NCI-H146 treated with DMSO at 0.1 percent for 48 hours (cell line): Measurements from ENCODE around the gene CPAMD8.
"Not testable (repeated sequence)": the region's sequence is repeated elsewhere in the genome, so short reads cannot be mapped to it uniquely, and the experiment has no call there.

Experiments
- DNase-seq: peaks from one replicate; lab custom pipeline; 2025; ENCODE audit not compliant: unreplicated experiment; lab: John Stamatoyannopoulos, UW

Gene CPAMD8

GRCh38 chr19:16946951-16947940 is 79.4 kb downstream of the CPAMD8 start:
- DNase-seq: no peak

GRCh38 chr19:16945762-16946465 is 80.7 kb downstream of the CPAMD8 start:
- DNase-seq: no peak

- no peak for DNase-seq
These were observed 81.3 kb downstream of the CPAMD8 start for GRCh38 chr19:16945364-16945714.

- DNase-seq: no peak
These were observed 81.8 kb downstream of the CPAMD8 start for GRCh38 chr19:16944626-16945363.

GRCh38 chr19:16943942-16944625 is 82.5 kb downstream of the CPAMD8 start:
- DNase-seq: no peak

GRCh38 chr19:16943090-16943489 is 83.5 kb downstream of the CPAMD8 start:
- DNase-seq: not testable (repeated sequence)

- DNase-seq: no peak
These were observed 84.0 kb downstream of the CPAMD8 start for GRCh38 chr19:16942583-16942982.

GRCh38 chr19:16940626-16941025 is 86.0 kb downstream of the CPAMD8 start:
- DNase-seq: no peak

GRCh38 chr19:16940063-16940462 is 86.5 kb downstream of the CPAMD8 start:
- DNase-seq: not testable (repeated sequence)

GRCh38 chr19:16938211-16938610 is 88.4 kb downstream of the CPAMD8 start:
- DNase-seq: no peak

GRCh38 chr19:16937796-16938195 is 88.8 kb downstream of the CPAMD8 start:
- not testable (repeated sequence) for DNase-seq

GRCh38 chr19:16936901-16937300 is 89.7 kb downstream of the CPAMD8 start:
- DNase-seq: no peak

GRCh38 chr19:16934489-16934888 is 92.1 kb downstream of the CPAMD8 start:
- no peak for DNase-seq

GRCh38 chr19:16931306-16931705 is 95.3 kb downstream of the CPAMD8 start:
- DNase-seq: no peak

GRCh38 chr19:16930753-16931152 is 95.9 kb downstream of the CPAMD8 start:
- DNase-seq: no peak

GRCh38 chr19:16928916-16929315 is 97.7 kb downstream of the CPAMD8 start:
- no peak for DNase-seq

GRCh38 chr19:16928351-16928750 is 98.3 kb downstream of the CPAMD8 start:
- no peak for DNase-seq

- no peak for DNase-seq
These were observed 98.7 kb downstream of the CPAMD8 start for GRCh38 chr19:16927883-16928282.

GRCh38 chr19:16922949-16923348 is 103.7 kb downstream of the CPAMD8 start:
- no peak for DNase-seq

- no peak for DNase-seq
These were observed 104.0 kb downstream of the CPAMD8 start for GRCh38 chr19:16922592-16922934.
